Activated CD4-positive, alpha-beta T cell treated with anti-CD3 and anti-CD28 coated beads for 36 hours (primary cell): ENCODE data around the gene ZNF385B. TPM values are rescaled to one million over a fixed set of nuclear protein-coding genes. Genes with fewer than 3 reads are reported as not detected.

Source experiments
- ATAC-seq: fragments of 200-7000 bp; cut with Tn5 transposase; one replicate; pipeline ENCODE4 v1.10.0; 2021; ENCODE audit warnings: mild to moderate bottlenecking, moderate library complexity
- CTCF ChIA-PET: fragments of 350-600 bp; sonication (Branson Sonifier 250); formaldehyde crosslinking; loops from one replicate; lab custom pipeline; 2021; ENCODE audit warnings: antibody characterized with exemption; lab: Charles Lee
- POLR2A ChIA-PET: fragments of 350-600 bp; sonication (Branson Sonifier 250); formaldehyde crosslinking; loops from one replicate; lab custom pipeline; 2021; ENCODE audit warnings: antibody characterized with exemption, inconsistent platforms; lab: Charles Lee
- DNase-seq: peaks from one replicate; pipeline ENCODE4 v3.0.0-alpha.2; 2020
- H3K27ac Mint-ChIP-seq: one replicate; pipeline ENCODE4 v1.8.0; 2021; ENCODE audit warnings: mixed read lengths
- H3K27me3 Mint-ChIP-seq: one replicate; pipeline ENCODE4 v1.8.0; 2021; ENCODE audit warnings: mixed read lengths
- H3K36me3 Mint-ChIP-seq: one replicate; pipeline ENCODE4 v1.8.0; 2021; ENCODE audit warnings: low read depth, mixed read lengths
- H3K4me1 Mint-ChIP-seq: one replicate; pipeline ENCODE4 v1.8.0; 2021; ENCODE audit warnings: mixed read lengths
- H3K4me3 Mint-ChIP-seq: one replicate; pipeline ENCODE4 v1.8.0; 2021; ENCODE audit warnings: mild to moderate bottlenecking, moderate library complexity, mixed read lengths
- H3K9me3 Mint-ChIP-seq: one replicate; pipeline ENCODE4 v1.8.0; 2021; ENCODE audit warnings: low read depth, mixed read lengths
- intact Hi-C, 2 experiments: fragments of 100-400 bp; cut with DNase I in 1 of 2; cut with micrococcal nuclease in 1 of 2; formaldehyde crosslinking; loops; one replicate each; pipeline versions ENCODE4 v1.14.2 to v1.15.1; 2022 to 2024; cut with DNase I, micrococcal nuclease
- total RNA-seq, 2 experiments: library from RNA; stranded (reverse); gene quantifications; one replicate each; pipeline ENCODE4 v1.2.3, GENCODE V29; 2021

Gene ZNF385B
- total RNA-seq, 2 experiments from 2014 or later = not detected

DNA sequence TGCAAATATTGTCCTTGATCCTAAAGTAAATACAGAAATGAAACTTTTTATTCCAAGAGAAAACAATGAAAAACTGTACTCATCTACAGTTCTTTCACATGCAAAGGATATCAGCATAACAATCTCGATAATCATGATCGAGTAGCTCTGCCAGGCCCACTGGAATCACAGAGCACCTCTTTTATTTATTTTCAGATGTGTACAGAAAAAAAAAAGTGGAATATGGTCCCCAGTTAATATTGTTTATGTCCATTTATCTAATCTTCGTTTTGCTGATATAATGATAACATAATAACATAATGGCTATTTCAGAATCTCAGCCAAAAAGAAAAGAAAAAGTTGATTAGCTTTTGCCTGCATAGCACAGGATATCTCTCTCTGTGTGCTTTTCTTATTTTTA, 6.5 kb downstream of the ZNF385B start:
- ChIA-PET POLR2A (no interaction called here), CTCF (no interaction called here)
- H3K27me3 Mint-ChIP-seq = peaks cover 22% of the 10 kb centered on the region
- intact Hi-C loops = no loop called here
- H3K36me3 Mint-ChIP-seq = no peaks in the 10 kb centered on the region
- H3K4me3 Mint-ChIP-seq = no peak overlapping the region
- DNase-seq (no peak), ATAC-seq (no peak)
- H3K27ac Mint-ChIP-seq = no peak overlapping the region
- H3K9me3 Mint-ChIP-seq = no peaks in the 10 kb centered on the region
- H3K4me1 Mint-ChIP-seq = no peaks in the 10 kb centered on the region

DNA sequence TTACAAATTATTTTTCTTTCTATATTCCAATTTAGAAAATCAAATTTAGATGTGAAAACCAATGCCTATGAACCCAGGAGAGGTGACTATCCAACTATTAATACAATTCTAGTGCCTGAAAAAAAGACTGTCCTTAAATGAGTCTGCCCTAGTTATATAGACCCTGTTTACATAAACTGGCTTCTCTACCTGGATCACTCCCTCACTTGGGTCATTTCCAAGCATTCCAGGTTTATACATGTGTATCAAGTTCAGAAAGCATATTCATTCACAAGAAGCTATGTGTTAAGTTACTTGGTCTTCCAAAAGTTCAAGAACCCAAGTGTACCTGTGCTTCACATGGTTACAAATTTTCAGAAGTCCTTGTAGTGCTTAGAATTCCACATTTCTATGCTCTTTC, 8.3 kb downstream of the ZNF385B start:
- H3K4me3 Mint-ChIP-seq = no peak overlapping the region
- peaks cover 14% of the 10 kb centered on the region for H3K27me3 Mint-ChIP-seq
- no peaks in the 10 kb centered on the region for H3K36me3 Mint-ChIP-seq
- H3K9me3 Mint-ChIP-seq = no peaks in the 10 kb centered on the region
- intact Hi-C loops = no loop called here
- H3K27ac Mint-ChIP-seq = no peak overlapping the region
- H3K4me1 Mint-ChIP-seq = no peaks in the 10 kb centered on the region
- ChIA-PET CTCF (no interaction called here), POLR2A (no interaction called here)
- no peak for DNase-seq
- no peak for ATAC-seq

DNA sequence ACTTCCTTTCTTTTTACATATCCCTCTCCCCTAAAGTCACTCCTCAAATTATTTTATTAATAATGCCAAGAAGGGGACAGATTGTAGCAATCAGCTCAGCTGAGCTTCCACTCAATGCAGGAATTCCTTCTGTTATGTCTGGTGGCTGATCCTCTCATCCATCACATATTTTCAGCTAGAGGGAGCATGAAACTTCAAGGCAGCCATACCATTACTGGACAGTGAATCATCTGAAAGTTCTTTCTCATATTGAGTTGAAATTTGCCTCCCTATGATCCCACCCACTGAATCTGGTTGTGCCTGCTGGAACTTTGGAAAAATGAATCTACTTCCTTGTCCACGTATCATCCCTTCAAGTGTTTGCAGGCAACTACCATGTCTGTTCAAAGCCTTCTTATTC, 11.2 kb downstream of the ZNF385B start:
- Mint-ChIP-seq H3K9me3 (no peaks in the 10 kb centered on the region), H3K4me3 (no peak overlapping the region), H3K36me3 (no peaks in the 10 kb centered on the region), H3K4me1 (no peaks in the 10 kb centered on the region), H3K27ac (no peak overlapping the region), H3K27me3 (no peaks in the 10 kb centered on the region)
- no peak for DNase-seq
- ATAC-seq = no peak
- ChIA-PET POLR2A (no interaction called here), CTCF (no interaction called here)
- intact Hi-C loops = no loop called here

DNA sequence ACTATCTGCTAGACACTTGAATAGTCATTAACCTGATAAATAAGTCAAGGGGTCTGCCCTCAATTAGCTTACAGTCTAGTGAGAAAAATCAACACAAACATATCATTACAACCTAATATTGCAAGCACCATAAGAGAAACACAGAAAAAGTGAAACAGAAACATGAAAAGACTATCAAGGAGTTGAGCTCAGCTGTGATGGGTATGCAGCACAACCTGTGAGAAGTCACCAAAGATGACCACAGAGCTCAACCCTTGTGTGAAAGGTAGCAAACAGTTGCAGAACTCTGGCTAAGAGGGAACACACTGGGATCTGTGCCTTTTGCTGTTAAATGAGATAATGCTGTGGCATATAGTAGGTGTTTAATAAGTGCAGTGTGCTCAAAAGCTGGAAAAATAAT, 11.7 kb downstream of the ZNF385B start:
- ChIA-PET CTCF (no interaction called here), POLR2A (no interaction called here)
- H3K36me3 Mint-ChIP-seq = no peaks in the 10 kb centered on the region
- DNase-seq = no peak
- intact Hi-C loops = loop anchor here in 1 of 2 experiments (10.0 kb wide), 1 partner anchor 225 kb away; no protein-coding TSS in a partner anchor
- no peaks in the 10 kb centered on the region for H3K4me1 Mint-ChIP-seq
- no peaks in the 10 kb centered on the region for H3K9me3 Mint-ChIP-seq
- ATAC-seq = no peak
- no peak overlapping the region for H3K27ac Mint-ChIP-seq
- no peaks in the 10 kb centered on the region for H3K27me3 Mint-ChIP-seq
- H3K4me3 Mint-ChIP-seq = no peak overlapping the region

GRCh38 chr2:179843541-179843940, 17.9 kb downstream of the ZNF385B start:
- H3K27me3 Mint-ChIP-seq = peaks cover 2% of the 10 kb centered on the region
- H3K27ac Mint-ChIP-seq = no peak overlapping the region
- intact Hi-C loops = loop anchor here in 1 of 2 experiments (10.0 kb wide), 1 partner anchor 231 kb away; no protein-coding TSS in a partner anchor
- H3K36me3 Mint-ChIP-seq = no peaks in the 10 kb centered on the region
- ATAC-seq (no peak), DNase-seq (no peak)
- H3K9me3 Mint-ChIP-seq = no peaks in the 10 kb centered on the region
- H3K4me3 Mint-ChIP-seq = no peak overlapping the region
- no peaks in the 10 kb centered on the region for H3K4me1 Mint-ChIP-seq
- ChIA-PET CTCF (no interaction called here), POLR2A (no interaction called here)

DNA sequence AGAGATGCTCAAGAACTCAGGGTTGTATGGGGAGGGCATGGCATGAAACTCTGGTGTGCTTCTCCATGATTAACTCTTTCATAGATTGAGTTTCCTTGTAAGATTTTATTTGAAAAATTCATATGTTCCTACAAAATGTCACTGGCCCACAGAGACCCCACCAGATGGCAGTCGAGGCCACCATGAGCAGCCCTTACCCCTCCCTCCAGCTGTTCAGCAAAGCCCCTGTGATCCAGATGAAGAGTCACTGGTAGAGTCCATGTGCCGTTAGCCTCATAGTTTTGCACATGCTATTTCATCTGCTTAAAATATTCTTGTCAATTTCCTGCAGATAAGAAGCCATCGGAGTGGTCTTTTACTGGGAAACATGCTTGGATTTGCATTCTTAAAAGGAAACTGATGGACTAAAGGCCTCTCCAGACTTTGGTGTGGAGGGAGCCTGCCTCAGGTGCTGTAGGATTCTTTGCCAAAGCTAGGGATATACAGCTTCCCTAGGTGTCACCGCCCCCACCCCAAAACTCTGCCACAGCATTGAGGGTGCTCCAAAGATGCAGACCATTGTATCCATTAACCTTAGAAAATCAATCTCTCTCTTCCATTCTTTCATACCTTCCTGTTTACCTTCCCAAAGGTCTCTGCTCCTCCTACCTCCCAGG, 18.8 kb downstream of the ZNF385B start:
- DNase-seq = peak; percentile 42
- intact Hi-C loops = loop anchor here in 1 of 2 experiments (10.0 kb wide), 1 partner anchor 232 kb away; no protein-coding TSS in a partner anchor
- no peaks in the 10 kb centered on the region for H3K36me3 Mint-ChIP-seq

GRCh38 chr2:179840840-179841239, 20.6 kb downstream of the ZNF385B start:
- ATAC-seq (no peak), DNase-seq (no peak)
- POLR2A ChIA-PET = no interaction called here
- Mint-ChIP-seq H3K27ac (no peak overlapping the region), H3K4me1 (no peaks in the 10 kb centered on the region), H3K36me3 (no peaks in the 10 kb centered on the region), H3K9me3 (no peaks in the 10 kb centered on the region), H3K27me3 (peaks cover 2% of the 10 kb centered on the region), H3K4me3 (no peak overlapping the region)
- intact Hi-C loops = loop anchor here in 1 of 2 experiments (10.0 kb wide), 1 partner anchor 234 kb away; no protein-coding TSS in a partner anchor
- CTCF ChIA-PET = interaction anchor here (0.7 kb wide), 1 partner anchor 1787 kb away, joined by 3 read pairs; no protein-coding TSS in a partner anchor

More for the DNA sequence above, 18.8 kb downstream of the ZNF385B start:
- ChIA-PET CTCF (no interaction called here), POLR2A (no interaction called here)
- Mint-ChIP-seq H3K9me3 (no peaks in the 10 kb centered on the region), H3K4me1 (no peaks in the 10 kb centered on the region), H3K27ac (no peak overlapping the region), H3K27me3 (peaks cover 2% of the 10 kb centered on the region), H3K4me3 (no peak overlapping the region)
- ATAC-seq = no peak

DNA sequence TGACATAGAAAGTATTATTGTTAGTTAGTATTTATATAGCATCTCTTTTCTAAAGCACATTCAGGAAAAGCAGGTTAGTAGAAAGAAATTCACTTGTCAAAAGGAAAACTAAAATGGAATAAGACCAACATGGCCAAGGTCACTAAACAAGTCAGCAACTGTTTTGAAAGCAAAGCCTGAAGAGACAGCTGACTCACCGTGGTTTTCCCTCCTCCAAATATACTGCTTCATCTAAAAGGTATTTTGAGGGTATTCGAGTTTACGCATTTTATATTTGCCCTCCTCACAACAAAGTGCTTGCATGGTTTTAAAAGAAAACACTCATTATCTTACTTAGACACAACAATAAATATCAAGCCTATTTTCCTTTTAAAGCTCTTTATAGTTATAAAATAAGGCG, 24.0 kb downstream of the ZNF385B start:
- POLR2A ChIA-PET = no interaction called here
- H3K27me3 Mint-ChIP-seq = peaks cover 2% of the 10 kb centered on the region
- H3K27ac Mint-ChIP-seq = no peak overlapping the region
- no peaks in the 10 kb centered on the region for H3K36me3 Mint-ChIP-seq
- H3K4me3 Mint-ChIP-seq = no peak overlapping the region
- no peaks in the 10 kb centered on the region for H3K4me1 Mint-ChIP-seq
- H3K9me3 Mint-ChIP-seq = no peaks in the 10 kb centered on the region
- ATAC-seq (no peak), DNase-seq (no peak)
- intact Hi-C loops = no loop called here
- CTCF ChIA-PET = interaction anchor here (1.7 kb wide), 1 partner anchor 21 kb away, joined by 4 read pairs; no protein-coding TSS in a partner anchor

- ChIA-PET POLR2A (no interaction called here), CTCF (no interaction called here)
- ATAC-seq (no peak), DNase-seq (no peak)
- H3K27me3 Mint-ChIP-seq = peaks cover 9% of the 10 kb centered on the region
- H3K4me3 Mint-ChIP-seq = no peak overlapping the region
- intact Hi-C loops = no loop called here
- H3K4me1 Mint-ChIP-seq = no peaks in the 10 kb centered on the region
- H3K9me3 Mint-ChIP-seq = no peaks in the 10 kb centered on the region
- H3K27ac Mint-ChIP-seq = no peak overlapping the region
- H3K36me3 Mint-ChIP-seq = no peaks in the 10 kb centered on the region
Observed at GRCh38 chr2:179830043-179830787, 31.2 kb downstream of the ZNF385B start.

DNA sequence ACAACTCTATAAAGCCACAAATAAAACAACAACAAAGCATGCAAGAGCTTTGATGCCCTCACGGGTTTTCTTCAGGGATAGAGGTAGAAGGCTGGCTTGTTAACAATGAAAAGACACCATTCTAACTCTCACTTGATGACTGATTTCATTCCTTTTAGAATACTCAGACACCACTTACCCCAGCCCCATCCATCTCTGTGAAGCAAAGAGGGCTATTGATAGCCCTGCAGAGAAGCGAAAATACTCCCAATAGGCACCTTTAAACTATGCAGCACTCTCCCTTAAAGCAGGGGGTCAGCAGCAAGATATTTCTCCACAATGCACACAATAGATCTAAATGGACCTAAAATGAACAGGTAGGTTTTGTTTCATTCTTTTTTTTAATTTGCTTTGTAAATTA, 35.1 kb downstream of the ZNF385B start:
- CTCF ChIA-PET = no interaction called here
- H3K4me1 Mint-ChIP-seq = no peaks in the 10 kb centered on the region
- H3K36me3 Mint-ChIP-seq = no peaks in the 10 kb centered on the region
- no peak for DNase-seq
- intact Hi-C loops = no loop called here
- peaks cover 9% of the 10 kb centered on the region for H3K27me3 Mint-ChIP-seq
- ATAC-seq = no peak
- POLR2A ChIA-PET = no interaction called here
- no peaks in the 10 kb centered on the region for H3K9me3 Mint-ChIP-seq
- H3K27ac Mint-ChIP-seq = no peak overlapping the region
- no peak overlapping the region for H3K4me3 Mint-ChIP-seq

- Mint-ChIP-seq H3K4me3 (no peak overlapping the region), H3K9me3 (no peaks in the 10 kb centered on the region), H3K27ac (no peak overlapping the region), H3K4me1 (no peaks in the 10 kb centered on the region), H3K36me3 (no peaks in the 10 kb centered on the region), H3K27me3 (peaks cover 7% of the 10 kb centered on the region)
- ATAC-seq (no peak), DNase-seq (no peak)
- ChIA-PET POLR2A (no interaction called here), CTCF (no interaction called here)
- intact Hi-C loops = no loop called here
Observed at GRCh38 chr2:179825494-179825893, 35.9 kb downstream of the ZNF385B start.

- H3K4me3 Mint-ChIP-seq = no peak overlapping the region
- no peaks in the 10 kb centered on the region for H3K36me3 Mint-ChIP-seq
- ATAC-seq = no peak
- ChIA-PET CTCF (no interaction called here), POLR2A (no interaction called here)
- H3K4me1 Mint-ChIP-seq = no peaks in the 10 kb centered on the region
- intact Hi-C loops = no loop called here
- no peak overlapping the region for H3K27ac Mint-ChIP-seq
- no peak for DNase-seq
- H3K27me3 Mint-ChIP-seq = peaks cover 8% of the 10 kb centered on the region
- H3K9me3 Mint-ChIP-seq = no peaks in the 10 kb centered on the region
Observed at GRCh38 chr2:179824961-179825360, 36.5 kb downstream of the ZNF385B start.
